Fibroblast of lung (primary cell): ENCODE results near the gene EPO.

ENCODE experiments used
- CTCF ChIP-seq, 2 donors: IDR thresholded peaks in 1 of 2; conservative IDR thresholded peaks in 1 of 2; 1 replicate in 1 of 2; 2 replicates in 1 of 2; pipeline ENCODE4 v1.5.1; 2011 to 2012; ENCODE audit warnings: low read length in 2 of 2, control low read depth in 1 of 2, inconsistent platforms in 1 of 2, low read depth in 1 of 2, mild to moderate bottlenecking in 1 of 2
- EZH2 ChIP-seq: IDR thresholded peaks from 2 replicates; pipeline ENCODE4 v1.5.1; 2012; ENCODE audit warnings: low read length, control low read depth, mild to moderate bottlenecking; ENCODE audit errors: missing control alignments

- TF ChIP-seq CTCF (conservative IDR thresholded peaks at IDR 0.05 in 1 of 2, IDR thresholded peaks at IDR 0.05 in 1 of 2; ENCODE audit: low read depth in 1 of 2, low read length in 2 of 2) (no peak), EZH2 (no peak)
Observed at GRCh38 chr7:100674411-100675104, 45.7 kb upstream of the EPO start.
